Stomach (tissue), 4 donors: ENCODE results near the gene DUSP9.

Source experiments
- POLR2AphosphoS5 ChIP-seq, 3 donors: sonication (generic); formaldehyde crosslinking; IDR thresholded peaks; one replicate each; pipeline ENCODE4 v1.6.1; 2016; ENCODE audit warnings: antibody characterized with exemption in 3 of 3
- TF ChIP-seq, protein P1 (sequence below), 7 experiments: fragments of 450-650 bp in 4 of 7; fragments of 200-600 bp in 3 of 7; sonication (generic) in 3 of 7; IDR thresholded peaks; one replicate each; pipeline ENCODE4 v1.5.1; 2016 to 2019; ENCODE audit warnings: antibody characterized with exemption in 7 of 7, control low read depth in 2 of 7, mild to moderate bottlenecking in 1 of 7

DNA sequence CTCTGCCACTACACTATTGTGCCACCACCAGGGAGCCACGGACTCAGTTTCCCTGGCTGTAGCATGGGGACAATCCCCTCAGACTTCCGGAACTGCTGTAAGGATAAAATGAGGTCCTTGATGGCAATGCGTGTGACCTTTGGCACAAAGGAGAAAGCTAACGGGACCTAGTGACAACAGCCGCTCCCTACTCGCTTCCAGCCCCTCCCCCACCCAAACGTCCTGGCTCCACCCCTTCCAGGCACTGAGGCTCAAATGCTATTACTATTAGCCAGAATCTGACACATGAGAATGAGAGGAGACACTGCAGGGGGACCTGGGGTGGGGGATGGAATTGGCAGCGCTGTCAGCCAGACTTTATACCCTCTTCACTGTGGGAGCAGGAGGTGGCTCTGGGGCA lies 5.4 kb upstream of the DUSP9 start:
- TF ChIP-seq, protein P1, sequence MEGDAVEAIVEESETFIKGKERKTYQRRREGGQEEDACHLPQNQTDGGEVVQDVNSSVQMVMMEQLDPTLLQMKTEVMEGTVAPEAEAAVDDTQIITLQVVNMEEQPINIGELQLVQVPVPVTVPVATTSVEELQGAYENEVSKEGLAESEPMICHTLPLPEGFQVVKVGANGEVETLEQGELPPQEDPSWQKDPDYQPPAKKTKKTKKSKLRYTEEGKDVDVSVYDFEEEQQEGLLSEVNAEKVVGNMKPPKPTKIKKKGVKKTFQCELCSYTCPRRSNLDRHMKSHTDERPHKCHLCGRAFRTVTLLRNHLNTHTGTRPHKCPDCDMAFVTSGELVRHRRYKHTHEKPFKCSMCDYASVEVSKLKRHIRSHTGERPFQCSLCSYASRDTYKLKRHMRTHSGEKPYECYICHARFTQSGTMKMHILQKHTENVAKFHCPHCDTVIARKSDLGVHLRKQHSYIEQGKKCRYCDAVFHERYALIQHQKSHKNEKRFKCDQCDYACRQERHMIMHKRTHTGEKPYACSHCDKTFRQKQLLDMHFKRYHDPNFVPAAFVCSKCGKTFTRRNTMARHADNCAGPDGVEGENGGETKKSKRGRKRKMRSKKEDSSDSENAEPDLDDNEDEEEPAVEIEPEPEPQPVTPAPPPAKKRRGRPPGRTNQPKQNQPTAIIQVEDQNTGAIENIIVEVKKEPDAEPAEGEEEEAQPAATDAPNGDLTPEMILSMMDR (IDR thresholded peaks at IDR 0.05) = no peak
- no peak for TF ChIP-seq POLR2AphosphoS5 (IDR thresholded peaks at IDR 0.05)
